ENCODE results near the gene ADGRV1.

DNA sequence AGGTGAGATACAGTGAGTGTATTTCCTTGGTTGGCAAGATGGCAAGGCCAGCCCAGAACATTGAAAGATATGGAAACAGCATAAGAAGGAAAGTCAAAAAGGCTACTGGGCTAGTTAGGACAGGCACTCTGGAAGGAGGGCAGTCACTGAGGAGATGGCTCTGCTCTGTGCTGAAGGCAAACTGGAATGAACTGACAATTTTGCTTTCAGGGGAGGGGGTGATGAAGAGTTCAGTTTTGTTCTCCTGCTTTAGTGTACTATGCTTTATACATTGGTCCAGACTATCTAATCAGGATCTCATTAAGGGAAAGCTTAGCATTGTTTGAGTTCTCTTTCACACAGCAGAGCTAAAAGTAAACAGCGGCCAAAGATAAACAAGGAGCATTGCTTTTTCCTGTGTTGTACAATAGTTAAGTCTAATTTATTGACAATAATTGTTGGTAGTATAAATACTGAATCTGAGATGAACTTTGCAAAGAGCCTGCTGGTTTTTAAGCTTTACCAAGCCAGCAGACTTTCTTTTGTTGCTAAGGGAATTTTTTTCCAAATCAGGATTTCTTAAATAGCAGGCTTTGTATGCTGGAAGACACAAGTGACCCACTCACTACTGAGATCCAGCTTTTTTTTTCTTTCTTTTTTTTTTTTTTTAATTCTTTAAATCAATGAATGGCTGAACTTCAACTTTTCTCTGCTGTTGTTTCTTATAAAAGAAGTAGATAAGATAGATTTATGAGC lies 469.0 kb downstream of the ADGRV1 start:
- TF ChIP-seq, protein P1, sequence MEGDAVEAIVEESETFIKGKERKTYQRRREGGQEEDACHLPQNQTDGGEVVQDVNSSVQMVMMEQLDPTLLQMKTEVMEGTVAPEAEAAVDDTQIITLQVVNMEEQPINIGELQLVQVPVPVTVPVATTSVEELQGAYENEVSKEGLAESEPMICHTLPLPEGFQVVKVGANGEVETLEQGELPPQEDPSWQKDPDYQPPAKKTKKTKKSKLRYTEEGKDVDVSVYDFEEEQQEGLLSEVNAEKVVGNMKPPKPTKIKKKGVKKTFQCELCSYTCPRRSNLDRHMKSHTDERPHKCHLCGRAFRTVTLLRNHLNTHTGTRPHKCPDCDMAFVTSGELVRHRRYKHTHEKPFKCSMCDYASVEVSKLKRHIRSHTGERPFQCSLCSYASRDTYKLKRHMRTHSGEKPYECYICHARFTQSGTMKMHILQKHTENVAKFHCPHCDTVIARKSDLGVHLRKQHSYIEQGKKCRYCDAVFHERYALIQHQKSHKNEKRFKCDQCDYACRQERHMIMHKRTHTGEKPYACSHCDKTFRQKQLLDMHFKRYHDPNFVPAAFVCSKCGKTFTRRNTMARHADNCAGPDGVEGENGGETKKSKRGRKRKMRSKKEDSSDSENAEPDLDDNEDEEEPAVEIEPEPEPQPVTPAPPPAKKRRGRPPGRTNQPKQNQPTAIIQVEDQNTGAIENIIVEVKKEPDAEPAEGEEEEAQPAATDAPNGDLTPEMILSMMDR (IDR thresholded peaks at IDR 0.05; ENCODE audit: insufficient read depth, low read depth, low read length), result no peak
- no peak for TF ChIP-seq EZH2 (IDR thresholded peaks at IDR 0.05; ENCODE audit: insufficient read depth, low read length)
